Stimulated activated CD8-positive, alpha-beta memory T cell treated with anti-CD3 and anti-CD28 coated beads, Interleukin-12 subunit alpha, Interleukin-12 subunit beta, amount 100 ng/mL, for 4 hours (primary cell): ENCODE measurements around the gene AGAP1.

Experiments
- DNase-seq: peaks from one replicate; pipeline ENCODE4 v3.0.0-alpha.2; 2020; ENCODE audit warnings: low read depth

Gene AGAP1

DNA sequence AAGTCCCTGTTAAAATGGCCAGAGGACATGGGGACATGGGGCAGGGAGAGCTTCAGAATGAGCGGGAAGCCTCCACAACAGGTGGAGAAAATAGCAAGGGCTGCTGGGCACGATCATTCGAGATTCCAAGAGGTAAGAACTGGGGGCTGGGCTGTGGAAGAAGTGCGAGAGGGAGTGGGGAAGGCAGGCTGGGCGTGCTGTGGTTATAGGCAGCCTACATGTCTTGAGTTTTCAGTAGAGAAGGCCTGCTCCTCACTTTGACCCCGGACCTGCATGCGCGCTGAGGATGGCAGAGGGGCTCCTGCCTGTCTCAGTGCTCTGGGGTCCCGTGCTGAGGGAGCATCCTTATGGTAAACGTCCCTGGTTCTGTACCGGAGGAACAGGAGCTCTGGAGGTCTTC lies 115.5 kb downstream of the AGAP1 start:
- no peak for DNase-seq

DNA sequence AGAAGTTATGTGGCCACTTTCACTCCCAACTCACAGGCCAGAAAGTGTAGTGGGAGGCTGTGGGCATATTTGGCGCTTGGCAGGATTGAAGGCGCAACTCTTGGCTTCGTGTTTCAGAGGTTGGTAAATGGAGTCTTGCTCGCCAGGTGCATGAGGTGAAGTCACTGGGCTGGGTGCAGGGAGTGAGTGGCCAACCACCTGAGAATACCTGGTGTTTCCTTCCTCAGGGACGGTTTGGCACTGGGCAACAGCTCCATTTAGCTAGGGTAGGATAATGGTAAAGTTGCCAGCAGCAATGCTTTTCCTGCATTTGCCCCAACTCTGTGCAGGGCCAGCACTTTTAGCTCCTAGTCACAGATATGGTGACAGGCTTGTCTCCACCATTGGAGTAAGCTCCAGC lies 115.9 kb downstream of the AGAP1 start:
- DNase-seq, result no peak

DNA sequence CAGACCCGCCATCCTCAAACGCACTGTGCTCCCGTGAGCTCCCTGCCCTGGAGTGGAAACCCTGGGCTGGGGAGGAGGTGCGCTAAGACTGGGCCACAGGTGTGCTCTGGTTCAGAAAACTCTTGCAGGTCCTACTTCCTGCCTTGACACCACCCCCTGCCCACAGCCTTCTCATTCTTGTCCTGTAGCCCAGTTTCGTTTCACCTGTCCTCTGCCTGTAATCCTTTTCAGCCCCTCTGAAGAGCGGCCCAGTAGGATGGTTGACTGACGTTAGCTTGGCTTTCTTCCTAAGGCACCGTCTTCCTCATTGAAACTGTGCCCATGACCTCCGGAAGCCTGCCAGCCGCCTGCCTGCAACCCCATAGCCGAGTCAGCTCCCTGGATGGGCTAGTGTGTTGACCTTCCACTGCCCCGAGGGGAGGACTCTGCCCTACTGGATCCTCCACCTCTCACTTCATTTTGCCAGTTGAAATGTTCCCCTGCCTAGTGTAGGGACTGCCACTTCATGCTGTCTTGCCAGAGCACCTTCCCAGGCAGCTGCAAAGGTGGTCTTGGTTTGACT lies 116.9 kb downstream of the AGAP1 start:
- DNase-seq, result no peak

DNA sequence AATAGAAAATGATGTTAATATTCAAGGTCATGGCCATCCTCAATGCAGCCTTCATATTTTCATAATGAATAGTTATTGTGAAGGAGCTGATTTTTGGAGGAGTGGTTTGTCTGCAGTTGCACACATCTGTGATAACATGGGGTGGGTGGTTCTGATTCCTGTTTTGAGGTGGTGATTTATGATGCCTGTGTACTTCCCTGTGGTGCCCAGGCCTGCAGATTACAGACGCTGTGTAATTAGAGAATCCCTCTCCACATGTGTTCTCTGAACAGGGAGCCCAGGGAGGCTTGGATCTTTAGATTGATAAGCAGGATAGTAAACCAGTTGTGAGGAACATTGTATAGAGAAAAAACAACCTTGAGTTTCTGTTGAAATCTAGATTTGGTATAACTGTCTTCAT lies 117.5 kb downstream of the AGAP1 start:
- no peak for DNase-seq

DNA sequence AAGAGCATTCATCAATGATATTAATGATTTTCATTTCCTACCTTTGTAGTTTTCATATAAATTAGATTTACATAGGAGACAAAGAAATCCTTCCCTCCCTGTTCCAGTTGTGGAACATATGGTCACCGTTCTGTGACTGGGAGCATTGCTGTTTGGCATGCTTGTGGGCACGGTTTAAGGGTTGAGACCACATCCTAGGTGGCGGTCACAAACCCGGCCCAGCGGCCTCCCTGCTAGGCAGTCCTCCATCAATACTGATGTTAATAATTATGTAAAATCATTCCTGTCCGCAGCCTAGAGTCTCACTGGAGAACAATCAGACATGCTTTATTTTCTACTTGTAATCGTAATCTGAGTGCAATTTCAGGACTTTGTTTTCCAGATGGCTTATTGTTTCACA lies 117.9 kb downstream of the AGAP1 start:
- DNase-seq, result no peak

DNA sequence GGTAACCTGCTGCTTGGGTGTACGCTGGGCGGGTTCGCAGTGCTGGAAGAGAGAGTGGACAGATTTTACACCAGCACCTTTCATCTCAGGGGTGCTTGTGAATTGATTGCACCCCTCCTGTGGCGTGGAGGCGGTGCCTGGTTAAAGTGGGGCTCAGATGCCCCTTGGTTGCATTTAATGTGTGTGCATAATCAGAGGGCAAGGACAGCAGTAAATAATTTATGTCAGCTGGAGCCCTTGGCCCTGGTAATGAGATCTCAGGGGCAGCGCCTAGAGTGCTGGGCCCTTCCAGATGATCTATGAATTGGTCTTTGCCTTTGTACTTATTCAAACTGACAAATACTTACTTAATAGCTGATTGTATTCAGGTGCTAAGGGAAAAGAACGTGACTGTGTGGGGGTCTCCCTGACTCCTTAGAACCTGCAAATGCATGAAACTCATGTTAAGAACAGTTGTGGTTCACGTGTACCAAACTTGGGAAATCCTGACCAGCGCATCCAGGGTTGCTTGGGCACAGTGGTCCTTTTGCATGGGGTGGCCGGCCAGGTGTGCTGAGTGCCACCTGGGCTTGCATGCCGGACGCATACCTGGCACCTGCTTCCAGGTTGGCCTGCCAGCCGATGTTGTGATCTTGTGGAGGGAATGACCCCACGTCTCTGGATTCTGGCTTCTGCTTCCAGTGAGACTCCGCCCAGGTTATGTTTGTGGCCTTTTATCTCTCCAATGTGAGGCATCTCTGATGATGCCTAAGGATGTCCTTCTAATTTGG lies 118.5 kb downstream of the AGAP1 start:
- no peak for DNase-seq

DNA sequence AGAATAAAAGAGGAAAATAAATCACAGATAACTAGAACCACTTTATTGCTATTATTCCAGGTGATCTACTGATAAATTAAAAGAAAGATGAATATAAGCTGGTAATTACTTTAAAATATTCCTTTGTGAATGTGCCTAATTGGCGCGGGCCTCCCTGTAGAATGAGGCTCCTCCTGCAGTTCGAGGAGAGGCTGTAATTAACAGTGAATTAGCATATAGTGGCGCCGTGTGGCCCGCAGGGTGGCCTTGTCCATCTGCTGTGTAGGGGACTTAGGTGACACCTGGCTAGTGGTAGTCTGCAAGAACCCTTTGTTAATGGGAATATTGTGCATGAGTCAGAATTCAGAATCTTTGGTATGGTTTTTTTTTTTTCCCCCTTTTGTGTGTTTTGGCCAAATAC lies 119.8 kb downstream of the AGAP1 start:
- DNase-seq, result no peak

DNA sequence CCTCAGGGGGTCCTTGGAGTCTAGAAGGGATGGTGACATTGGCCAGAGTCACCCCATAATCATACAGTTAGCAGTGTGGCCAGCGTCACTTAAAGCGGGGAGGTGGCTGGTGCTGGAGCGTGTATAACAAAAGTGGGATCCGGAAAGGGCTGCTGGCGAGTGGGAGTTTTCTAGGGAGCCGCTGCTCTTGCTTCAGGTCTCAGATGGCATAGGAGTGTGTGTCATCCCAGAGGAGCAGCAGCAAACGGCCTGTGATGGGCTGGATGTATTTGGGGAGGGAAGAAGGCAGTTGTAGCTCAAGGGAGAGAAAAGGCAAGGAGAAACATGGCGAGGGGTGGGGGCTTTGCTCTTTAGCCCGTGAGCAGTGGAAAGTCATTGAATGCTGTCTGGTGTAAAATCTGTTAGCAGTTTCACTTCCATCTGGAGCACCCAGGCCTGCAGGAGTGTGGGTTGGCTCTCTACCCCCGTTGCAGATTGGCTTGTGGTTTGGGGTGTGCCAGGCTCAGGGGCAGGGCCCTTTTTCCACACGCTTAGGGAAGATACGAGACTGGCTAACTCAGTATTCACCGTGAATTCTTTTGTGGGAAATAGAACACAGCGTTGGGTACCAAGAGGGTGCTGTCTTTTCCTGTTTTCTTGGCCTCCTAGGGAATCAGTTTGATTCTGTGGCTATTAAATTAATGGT lies 120.5 kb downstream of the AGAP1 start:
- DNase-seq, result no peak

DNA sequence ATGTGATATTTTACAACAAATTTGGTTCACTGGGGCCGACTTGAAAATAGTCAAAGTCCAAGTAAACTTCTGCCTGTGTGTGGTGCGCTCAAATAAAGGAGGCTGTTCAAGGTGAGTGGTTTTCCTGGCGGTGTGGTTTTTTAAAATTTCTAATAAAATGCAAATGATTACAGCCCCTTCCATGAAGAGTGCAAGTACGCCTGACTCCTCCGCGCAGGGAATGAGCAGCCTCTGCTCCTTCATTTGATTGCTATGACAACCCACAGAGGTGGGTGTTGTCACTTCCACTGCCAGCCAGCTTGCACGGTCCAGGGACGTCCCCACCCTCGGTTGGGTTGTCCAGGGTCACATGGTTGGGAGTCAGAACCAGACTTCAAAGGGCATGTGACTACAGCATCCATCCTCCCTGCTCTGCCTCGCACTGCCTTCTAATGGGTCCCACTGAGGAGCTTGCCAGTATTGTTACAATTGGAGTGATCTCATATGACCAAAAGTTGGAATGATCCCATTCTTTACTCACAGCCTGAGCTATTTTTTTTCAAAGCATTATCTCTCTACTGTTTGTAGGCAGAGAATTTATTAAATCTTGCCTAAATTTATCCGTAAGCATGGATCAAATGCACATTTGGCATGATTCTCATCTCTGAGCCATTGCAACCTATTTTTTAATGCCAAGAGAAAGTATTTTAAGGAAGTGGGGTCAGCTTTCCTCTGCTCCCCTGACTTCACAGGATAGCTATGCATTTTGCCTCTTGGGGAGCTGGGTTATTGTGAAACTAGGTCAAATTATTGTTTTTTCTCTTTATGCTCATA lies 121.3 kb downstream of the AGAP1 start:
- no peak for DNase-seq

DNA sequence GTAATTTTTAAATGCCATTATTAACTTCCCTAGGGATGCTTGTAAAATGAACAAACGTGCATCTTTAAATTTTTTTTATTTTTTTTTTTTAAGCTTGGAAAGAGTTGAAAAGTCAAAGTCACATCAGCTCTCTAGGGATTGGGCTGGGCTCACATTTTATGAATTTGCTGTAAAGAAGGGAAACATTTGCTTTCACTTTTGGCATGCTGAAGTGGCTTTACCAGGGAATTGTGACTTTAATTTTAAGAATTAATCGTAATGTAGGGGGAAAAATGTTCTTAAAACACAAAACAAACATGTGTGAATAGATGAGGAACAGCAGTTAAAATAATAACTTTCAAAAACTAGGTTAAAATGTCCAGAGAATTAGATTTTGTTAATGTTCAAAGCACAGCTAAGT lies 123.0 kb downstream of the AGAP1 start:
- no peak for DNase-seq

DNA sequence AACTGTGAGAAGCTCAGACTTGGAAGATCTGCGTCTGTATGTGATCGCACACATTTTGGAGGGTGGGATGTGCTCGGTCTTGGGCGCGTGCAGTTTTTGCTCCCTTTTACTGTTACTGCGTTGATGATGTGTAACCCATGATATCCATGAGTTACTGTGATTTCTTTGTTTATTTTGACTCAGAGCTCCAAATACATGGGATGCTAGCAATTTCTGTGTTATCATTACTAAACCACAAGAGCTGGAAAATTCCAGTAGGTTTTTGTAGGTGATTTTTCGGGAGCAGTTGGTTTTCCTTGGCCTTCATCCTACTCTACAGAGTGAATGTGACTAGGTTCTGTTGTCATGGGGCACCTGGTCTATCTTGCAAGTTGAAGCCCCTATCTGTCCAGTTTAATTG lies 124.2 kb downstream of the AGAP1 start:
- DNase-seq, result no peak

DNA sequence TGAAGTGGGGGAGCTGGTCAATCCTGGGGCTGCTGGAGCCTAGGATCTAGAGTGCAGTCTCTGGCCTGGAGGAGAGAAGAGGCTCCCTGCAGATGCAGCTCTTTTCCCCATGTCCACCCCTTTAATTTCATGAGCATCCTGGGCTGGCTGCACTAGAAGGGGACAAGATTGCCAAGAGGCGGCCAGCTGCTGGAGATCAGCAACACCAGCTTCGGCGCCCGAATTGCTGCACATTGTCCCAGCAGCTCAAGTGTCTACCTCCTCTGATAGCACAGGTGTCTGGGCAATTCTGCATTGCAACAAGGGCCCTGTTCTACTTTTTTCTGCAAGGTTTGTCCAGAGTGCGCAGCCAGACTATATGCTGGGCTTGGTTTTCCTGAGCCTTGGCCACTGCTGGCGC lies 125.7 kb downstream of the AGAP1 start:
- no peak for DNase-seq

DNA sequence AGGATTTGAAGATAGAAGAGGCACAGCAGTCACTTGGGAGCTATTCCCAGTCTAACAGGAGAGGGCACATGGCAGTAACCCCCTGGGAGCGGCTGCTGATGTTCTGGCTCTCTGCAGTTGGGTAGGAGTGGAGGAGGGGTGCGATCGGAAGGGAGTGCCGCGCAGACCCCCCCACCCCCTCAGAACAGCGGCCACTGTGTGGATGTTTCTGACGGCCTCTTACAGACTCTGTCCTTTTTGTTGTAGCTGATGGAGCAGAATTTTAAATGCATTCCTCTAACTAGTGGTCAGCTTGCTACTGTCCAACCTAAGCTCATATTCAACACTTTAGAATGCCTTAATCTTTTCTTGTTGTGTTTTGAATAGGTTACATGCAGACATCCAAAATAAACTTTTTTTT lies 127.9 kb downstream of the AGAP1 start:
- no peak for DNase-seq

DNA sequence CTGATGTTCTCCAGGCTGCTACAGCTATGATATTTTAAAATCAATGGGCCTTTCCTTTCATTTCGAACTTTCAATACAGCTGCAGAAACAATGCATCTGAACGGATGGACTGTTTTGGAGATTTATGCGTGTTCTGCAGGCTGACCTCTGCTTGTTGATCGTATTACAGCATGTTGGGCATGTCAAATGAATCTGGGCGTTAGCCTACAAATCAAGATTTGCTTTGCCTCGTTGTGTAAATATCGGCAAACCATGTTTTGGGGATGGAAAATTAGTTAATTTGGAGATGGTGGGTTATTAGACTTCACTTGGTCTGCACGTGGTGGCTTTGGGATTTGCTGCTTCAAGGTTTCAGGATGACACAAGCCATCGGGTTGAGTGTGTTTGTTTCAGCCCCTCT lies 129.3 kb downstream of the AGAP1 start:
- DNase-seq, result no peak

DNA sequence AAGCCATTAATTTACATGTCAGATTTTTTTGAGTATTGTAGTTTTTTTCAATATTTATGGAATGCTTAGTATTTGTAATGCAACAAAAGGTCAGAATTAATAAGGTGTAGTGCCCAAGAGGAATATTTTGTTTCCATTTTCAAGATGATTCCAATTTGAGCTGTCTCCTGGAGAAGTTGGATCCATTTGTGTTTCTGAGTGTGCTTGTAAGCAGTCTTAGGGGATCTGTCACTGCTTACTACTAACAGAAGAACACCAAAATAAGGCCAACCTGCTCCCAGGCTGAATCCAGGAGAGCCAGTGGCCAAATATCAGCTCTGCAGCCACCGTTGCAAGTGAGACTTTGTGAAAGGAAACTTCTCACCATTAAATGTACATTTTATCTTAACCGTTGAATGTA lies 129.9 kb downstream of the AGAP1 start:
- no peak for DNase-seq

DNA sequence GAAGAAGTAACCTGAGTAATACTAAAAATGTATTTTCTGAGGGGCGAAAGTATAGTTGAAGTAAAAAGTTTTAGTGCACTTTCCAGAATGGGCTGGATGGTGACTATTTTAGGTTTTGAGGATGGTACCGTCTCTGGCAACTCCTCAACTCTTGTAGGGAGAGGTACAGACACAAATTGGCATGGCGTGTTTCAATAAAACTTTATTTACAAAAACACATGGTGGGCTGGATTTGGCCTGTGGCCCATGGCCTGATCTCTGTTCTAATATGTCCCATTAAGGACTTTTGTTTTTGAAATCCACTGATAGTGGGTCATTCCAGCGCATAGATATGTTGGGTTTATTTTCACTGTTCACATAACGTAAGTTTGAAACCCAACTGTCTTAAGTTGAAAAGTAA lies 132.8 kb downstream of the AGAP1 start:
- no peak for DNase-seq

DNA sequence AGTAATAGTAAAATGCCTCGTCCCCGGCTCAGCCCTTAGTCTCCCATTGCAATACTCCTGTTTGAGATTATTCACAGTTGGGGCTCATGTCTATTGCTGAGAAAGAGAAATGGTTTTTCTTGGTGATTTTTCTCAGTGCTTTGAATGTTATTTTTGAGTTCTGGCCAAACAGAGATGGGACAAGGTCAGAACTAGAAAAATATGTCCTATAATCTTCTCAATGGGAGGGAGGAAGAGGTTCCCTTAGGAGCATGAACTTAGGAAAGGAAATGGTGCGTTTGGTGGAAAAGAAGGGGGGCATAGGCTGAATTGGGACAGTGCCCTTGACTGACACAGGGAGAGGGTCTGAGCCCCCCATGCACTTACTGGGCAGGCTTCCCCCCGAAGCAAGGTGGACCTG lies 133.8 kb downstream of the AGAP1 start:
- no peak for DNase-seq

DNA sequence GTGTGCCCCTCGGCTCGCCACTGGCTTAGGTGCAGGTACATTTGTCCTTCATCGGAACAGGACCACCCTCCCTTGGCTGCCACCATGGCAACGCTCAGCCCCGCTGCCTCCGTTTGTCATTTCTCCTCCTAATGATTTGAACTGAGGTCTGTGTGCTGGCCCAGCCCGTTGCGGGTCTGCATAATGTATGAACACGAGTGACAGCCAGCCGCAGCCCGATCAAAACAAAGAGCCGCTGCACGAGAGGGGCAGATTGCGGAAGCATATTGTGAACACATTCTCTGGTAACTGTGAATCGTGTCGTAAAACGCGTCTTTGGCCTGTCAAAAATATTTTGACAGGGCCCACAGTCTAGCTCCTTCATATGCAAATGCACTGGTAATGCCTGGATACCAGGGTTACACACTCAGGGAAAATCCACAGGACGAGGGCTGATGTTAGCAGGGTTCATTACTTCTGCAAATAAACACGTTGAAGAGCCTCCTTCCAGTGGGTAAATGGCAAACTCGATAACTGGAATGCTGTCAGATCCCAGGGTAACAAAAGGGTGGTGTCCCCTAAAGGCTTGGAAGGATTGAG lies 137.0 kb downstream of the AGAP1 start:
- no peak for DNase-seq

DNA sequence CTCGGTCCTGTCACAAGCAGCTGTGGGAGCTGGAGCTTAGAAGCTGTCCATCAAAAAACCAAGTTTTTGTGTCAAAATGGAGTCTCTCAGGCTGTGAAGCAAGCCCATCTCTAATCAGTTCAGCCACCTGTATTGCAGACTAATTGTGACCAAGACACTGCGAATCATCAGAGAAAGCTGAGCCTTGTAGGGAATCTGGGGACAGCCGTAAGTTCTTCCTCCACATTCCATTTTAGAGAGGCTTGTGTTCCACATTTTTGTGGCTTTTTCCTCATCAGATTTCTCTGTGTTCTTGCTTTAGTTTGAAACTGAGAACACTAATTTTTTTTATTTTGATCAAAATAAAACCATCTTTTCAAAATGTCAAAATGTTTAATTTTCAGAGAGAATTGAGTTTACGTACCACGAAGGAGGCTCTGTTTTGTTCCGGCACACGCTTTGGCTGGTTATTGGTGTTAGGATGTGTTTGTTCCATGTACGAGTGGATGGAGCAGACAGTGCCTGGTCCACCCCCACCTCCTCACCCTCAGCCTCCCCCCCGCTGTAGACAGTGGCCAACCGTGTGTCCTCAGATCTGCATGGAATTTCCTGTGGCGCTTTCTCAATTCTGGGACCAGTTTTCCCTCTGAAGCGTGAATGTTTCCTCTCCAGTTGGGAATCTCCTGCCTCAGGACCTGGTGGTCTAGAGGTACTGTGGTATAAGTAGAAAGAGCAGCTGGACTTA lies 140.8 kb downstream of the AGAP1 start:
- DNase-seq, result no peak

DNA sequence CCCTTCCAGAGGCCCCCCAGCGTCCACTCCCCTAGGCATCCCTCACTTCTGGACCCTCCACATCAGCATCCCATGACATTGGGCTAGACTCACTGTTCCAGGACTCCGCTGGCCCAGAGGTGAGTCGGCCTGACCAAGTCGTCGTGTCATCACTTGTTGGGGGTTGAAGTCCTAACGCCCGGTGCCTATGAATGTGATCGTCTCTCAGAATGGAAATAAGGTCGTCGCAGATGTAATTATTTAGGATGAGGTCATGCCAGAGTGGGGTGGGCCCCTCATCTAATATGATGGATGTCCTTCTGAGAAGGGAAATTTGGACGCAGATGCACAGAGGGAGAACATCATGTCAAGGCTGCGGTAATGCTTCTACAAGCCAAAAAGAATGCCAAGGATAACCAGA lies 142.7 kb downstream of the AGAP1 start:
- no peak for DNase-seq

DNA sequence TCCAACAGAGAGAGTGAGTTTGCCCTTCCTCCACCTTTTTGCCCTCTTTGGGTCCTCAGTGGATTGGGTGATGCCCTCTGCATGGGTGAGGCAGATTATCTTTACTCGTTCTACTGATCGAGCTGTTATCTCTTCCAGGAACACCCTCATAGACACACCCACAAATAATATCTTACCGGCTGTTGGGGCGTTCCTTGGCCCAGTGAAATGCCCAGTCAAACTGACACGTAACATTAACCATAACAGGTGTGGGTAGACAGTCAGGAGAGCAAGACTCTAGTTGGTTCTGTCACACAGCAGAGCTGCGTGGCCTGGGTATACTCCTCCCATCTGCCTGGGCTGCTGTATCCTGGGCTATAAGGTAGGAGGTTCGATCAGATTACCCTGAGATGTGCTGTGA lies 144.1 kb downstream of the AGAP1 start:
- DNase-seq, result no peak
